ENCODE results near the gene SPTBN5. TPM values are rescaled to one million over a fixed set of nuclear protein-coding genes. Genes with fewer than 3 reads are reported as not detected.

The SPTBN5 gene
- total RNA-seq, 2 experiments from 2014 or later: 0.03 to 0.17 TPM

DNA sequence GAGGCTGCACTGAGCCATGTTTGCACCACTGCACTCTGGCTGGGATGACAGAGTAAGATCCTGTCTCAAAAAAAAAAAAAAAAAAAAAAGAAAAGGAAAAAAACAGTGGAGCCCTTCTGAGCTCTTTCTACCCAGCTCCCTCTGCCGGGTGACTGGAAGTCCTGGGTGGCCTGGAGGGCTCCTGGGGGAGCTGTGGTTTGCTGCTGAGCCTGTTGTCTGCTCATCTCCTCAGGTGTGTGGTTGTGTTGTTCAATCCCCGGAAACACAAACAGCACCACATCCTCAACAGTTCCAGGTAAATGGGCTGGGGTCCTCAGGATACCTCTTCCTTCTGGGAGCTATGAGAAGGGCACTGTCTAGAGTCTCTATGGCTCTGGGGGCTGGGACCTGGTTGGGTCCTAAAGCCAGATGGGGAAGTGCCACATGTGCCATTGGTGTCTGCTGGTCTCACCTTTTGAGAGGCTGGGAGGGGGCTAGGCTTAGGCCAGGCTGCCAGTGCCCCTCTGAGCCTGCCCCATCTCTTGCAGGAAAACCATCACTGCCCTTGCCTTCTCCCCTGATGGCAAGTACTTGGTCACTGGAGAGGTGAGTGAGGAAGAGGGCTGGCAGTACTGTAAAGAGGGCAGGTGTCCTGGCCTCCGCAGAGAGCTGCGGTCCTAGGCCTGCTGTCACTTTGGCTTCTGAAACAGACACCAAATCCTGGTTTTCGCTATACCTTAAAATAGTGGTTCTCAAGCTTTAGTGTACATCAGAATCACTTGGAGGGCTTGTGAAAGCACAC is 83.0 kb downstream of the SPTBN5 start:
- H3K27ac ChIP-seq (ENCODE audit: low read depth, low read length, poor library complexity, severe bottlenecking): no peak overlapping the region
- TF ChIP-seq, protein P1, sequence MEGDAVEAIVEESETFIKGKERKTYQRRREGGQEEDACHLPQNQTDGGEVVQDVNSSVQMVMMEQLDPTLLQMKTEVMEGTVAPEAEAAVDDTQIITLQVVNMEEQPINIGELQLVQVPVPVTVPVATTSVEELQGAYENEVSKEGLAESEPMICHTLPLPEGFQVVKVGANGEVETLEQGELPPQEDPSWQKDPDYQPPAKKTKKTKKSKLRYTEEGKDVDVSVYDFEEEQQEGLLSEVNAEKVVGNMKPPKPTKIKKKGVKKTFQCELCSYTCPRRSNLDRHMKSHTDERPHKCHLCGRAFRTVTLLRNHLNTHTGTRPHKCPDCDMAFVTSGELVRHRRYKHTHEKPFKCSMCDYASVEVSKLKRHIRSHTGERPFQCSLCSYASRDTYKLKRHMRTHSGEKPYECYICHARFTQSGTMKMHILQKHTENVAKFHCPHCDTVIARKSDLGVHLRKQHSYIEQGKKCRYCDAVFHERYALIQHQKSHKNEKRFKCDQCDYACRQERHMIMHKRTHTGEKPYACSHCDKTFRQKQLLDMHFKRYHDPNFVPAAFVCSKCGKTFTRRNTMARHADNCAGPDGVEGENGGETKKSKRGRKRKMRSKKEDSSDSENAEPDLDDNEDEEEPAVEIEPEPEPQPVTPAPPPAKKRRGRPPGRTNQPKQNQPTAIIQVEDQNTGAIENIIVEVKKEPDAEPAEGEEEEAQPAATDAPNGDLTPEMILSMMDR (conservative IDR thresholded peaks at IDR 0.05; ENCODE audit: low read length): no peak
- no peak for TF ChIP-seq EZH2phosphoT487 (IDR thresholded peaks at IDR 0.05; ENCODE audit: borderline replicate concordance, low read depth, low read length)
- no peaks in the 10 kb centered on the region for H3K9me3 ChIP-seq (ENCODE audit: low read length)
- intact Hi-C loops (cut with micrococcal nuclease; ENCODE audit: unreplicated experiment): loop anchor here (1.0 to 5.0 kb wide), 8 partner anchors 37 to 344 kb away; partner anchors contain the start of genes MAPKBP1 and MGA
- peak; percentile 32 for DNase-seq (ENCODE audit: low spot score)
- H4K20me1 ChIP-seq (ENCODE audit: insufficient read depth, low read length): no peaks in the 10 kb centered on the region
- no peaks in the 10 kb centered on the region for H3K9me2 ChIP-seq (ENCODE audit: insufficient read depth, low read length)
- no peak overlapping the region for H3K4me3 ChIP-seq (ENCODE audit: low read depth, low read length, poor library complexity, severe bottlenecking)
- ChIA-PET CTCF (ENCODE audit: unreplicated experiment) (interaction anchor here (0.6 to 5.2 kb wide), 4 partner anchors 32 to 208 kb away, joined by 3 to 67 read pairs (median 3); partner anchors contain the start of gene MAPKBP1), POLR2A (interaction anchor here (0.6 to 2.4 kb wide), 4 partner anchors 37 to 207 kb away, joined by 3 to 22 read pairs (median 3); partner anchors contain the start of gene MAPKBP1)
- peaks cover 16% of the 10 kb centered on the region for H3K4me1 ChIP-seq (ENCODE audit: insufficient read depth, low read length, poor library complexity, severe bottlenecking)
- H2AFZ ChIP-seq (ENCODE audit: low read length): no peak overlapping the region
- H3K4me2 ChIP-seq (ENCODE audit: low read length): no peak overlapping the region
- H3K36me3 ChIP-seq (ENCODE audit: insufficient read depth, low read length): no peaks in the 10 kb centered on the region
- H3K79me2 ChIP-seq (ENCODE audit: insufficient read depth, low read depth, low read length): no peaks in the 10 kb centered on the region
- no TSS peak for BruUV-seq (replicated peaks)

DNA sequence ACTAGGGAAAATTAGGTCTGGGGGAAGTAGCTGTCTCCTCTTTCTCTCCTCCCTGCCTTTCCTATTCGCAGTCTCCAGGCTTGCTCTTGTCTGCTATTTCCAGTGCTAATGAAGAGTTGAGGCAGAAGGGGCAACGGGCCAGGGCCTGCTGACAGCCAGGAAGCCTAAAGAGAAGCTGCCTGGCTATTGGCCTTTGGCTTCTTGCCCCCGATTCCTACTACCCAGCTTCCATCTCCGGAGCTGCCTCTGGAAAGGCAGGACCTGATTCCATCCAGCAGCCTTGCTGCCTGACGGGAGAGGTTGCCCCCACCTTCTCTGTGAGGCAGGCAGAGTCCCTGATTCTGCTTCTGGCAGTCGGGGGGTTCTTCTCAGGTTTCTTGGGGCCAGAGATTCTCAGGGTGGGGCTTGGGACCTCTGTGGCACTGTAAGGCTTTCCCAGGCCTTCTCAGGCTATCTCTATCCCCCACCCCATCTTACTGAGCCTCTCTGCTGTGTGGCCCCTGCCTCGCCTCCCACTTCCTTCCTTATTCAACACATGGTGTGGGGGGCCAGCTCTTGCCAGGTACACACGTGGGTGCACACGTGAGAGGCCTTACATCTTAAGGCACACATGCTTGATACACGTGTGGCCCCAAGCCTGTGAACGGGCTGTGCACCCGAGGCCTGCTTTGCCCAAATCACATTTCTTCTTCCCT is 84.2 kb downstream of the SPTBN5 start:
- CTCF ChIA-PET (ENCODE audit: unreplicated experiment): interaction anchor here (1.2 to 5.2 kb wide), 2 partner anchors 31 to 36 kb away, joined by 3 to 67 read pairs; partner anchors contain the start of gene MAPKBP1
- BruUV-seq (replicated peaks): no TSS peak
- no peak for TF ChIP-seq EZH2phosphoT487 (IDR thresholded peaks at IDR 0.05; ENCODE audit: borderline replicate concordance, low read depth, low read length)
- TF ChIP-seq, protein P1 (conservative IDR thresholded peaks at IDR 0.05; ENCODE audit: low read length): no peak

More for the DNA sequence above, 84.2 kb downstream of the SPTBN5 start:
- Histone ChIP-seq H3K4me1 (ENCODE audit: insufficient read depth, low read length, poor library complexity, severe bottlenecking) (peaks cover 16% of the 10 kb centered on the region), H4K20me1 (ENCODE audit: insufficient read depth, low read length) (no peaks in the 10 kb centered on the region), H2AFZ (ENCODE audit: low read length) (no peak overlapping the region), H3K27ac (ENCODE audit: low read depth, low read length, poor library complexity, severe bottlenecking) (no peak overlapping the region), H3K9me2 (ENCODE audit: insufficient read depth, low read length) (no peaks in the 10 kb centered on the region), H3K79me2 (ENCODE audit: insufficient read depth, low read depth, low read length) (no peaks in the 10 kb centered on the region), H3K4me2 (ENCODE audit: low read length) (no peak overlapping the region), H3K36me3 (ENCODE audit: insufficient read depth, low read length) (no peaks in the 10 kb centered on the region), H3K4me3 (ENCODE audit: low read depth, low read length, poor library complexity, severe bottlenecking) (no peak overlapping the region), H3K9me3 (ENCODE audit: low read length) (no peaks in the 10 kb centered on the region)
- intact Hi-C loops (cut with micrococcal nuclease; ENCODE audit: unreplicated experiment): loop anchor here (2.0 to 5.0 kb wide), 5 partner anchors 93 to 342 kb away; partner anchors contain the start of gene MGA
- no peak for DNase-seq (ENCODE audit: low spot score)
- POLR2A ChIA-PET: interaction anchor here (0.6 to 2.4 kb wide), 4 partner anchors 18 to 52 kb away, joined by 3 to 22 read pairs (median 4); partner anchors contain the start of gene MAPKBP1
